WTC11 (cell line): ENCODE data around the gene HOXD1.

Source experiments
- CREM ChIP-seq: sonication (generic); formaldehyde crosslinking; IDR thresholded peaks from 2 replicates; pipeline ENCODE4 v1.8.1; 2022; ENCODE audit warnings: mild to moderate bottlenecking, missing genetic modification reagents, moderate library complexity
- FOXJ3 ChIP-seq: sonication (generic); formaldehyde crosslinking; IDR thresholded peaks from 2 replicates; pipeline ENCODE4 v1.9.0; 2021; ENCODE audit warnings: missing genetic modification reagents, mild to moderate bottlenecking, borderline replicate concordance
- FOXK1 ChIP-seq: sonication (generic); formaldehyde crosslinking; IDR thresholded peaks from 2 replicates; pipeline ENCODE4 v1.8.0; 2022; ENCODE audit warnings: mild to moderate bottlenecking, moderate library complexity, missing genetic modification reagents
- NR2C2 ChIP-seq: sonication (generic); formaldehyde crosslinking; IDR thresholded peaks from 2 replicates; pipeline ENCODE4 v1.8.0; 2022; ENCODE audit warnings: mild to moderate bottlenecking, missing genetic modification reagents
- RELA ChIP-seq: sonication (generic); formaldehyde crosslinking; IDR thresholded peaks from 2 replicates; pipeline ENCODE4 v1.8.1; 2022; ENCODE audit warnings: missing genetic modification reagents, mild to moderate bottlenecking, borderline replicate concordance
- SMAD4 ChIP-seq: sonication (generic); formaldehyde crosslinking; IDR thresholded peaks from 2 replicates; pipeline ENCODE4 v1.8.0; 2022; ENCODE audit warnings: mild to moderate bottlenecking, missing genetic modification reagents
- TCF7 ChIP-seq: sonication (generic); formaldehyde crosslinking; IDR thresholded peaks from 2 replicates; pipeline ENCODE4 v1.8.0; 2022; ENCODE audit warnings: mild to moderate bottlenecking, low read depth, missing genetic modification reagents, moderate library complexity
- TEAD1 ChIP-seq: sonication (generic); formaldehyde crosslinking; IDR thresholded peaks from 2 replicates; pipeline ENCODE4 v1.8.0; 2022; ENCODE audit warnings: mild to moderate bottlenecking, missing genetic modification reagents
- TP53 ChIP-seq: sonication (generic); formaldehyde crosslinking; IDR thresholded peaks from 2 replicates; pipeline ENCODE4 v1.8.1; 2023; ENCODE audit warnings: mild to moderate bottlenecking, missing genetic modification reagents
- TF ChIP-seq, protein P1 (sequence below): sonication (generic); formaldehyde crosslinking; conservative IDR thresholded peaks from 2 replicates; pipeline ENCODE4 v1.8.1; 2022; ENCODE audit warnings: mild to moderate bottlenecking, missing genetic modification reagents
- TF ChIP-seq, protein P2 (sequence below): fragments of 250-450 bp; sonication (Bioruptor Pico); conservative IDR thresholded peaks from 2 replicates; pipeline ENCODE4 v1.9.0; 2021; ENCODE audit warnings: mild to moderate bottlenecking
- TF ChIP-seq, protein P3 (sequence below): sonication (generic); formaldehyde crosslinking; IDR thresholded peaks from 2 replicates; pipeline ENCODE4 v1.8.0; 2023; ENCODE audit warnings: missing genetic modification reagents, mild to moderate bottlenecking, borderline replicate concordance
- TF ChIP-seq, protein P4 (sequence below): fragments of 200-600 bp; IDR thresholded peaks from 2 replicates; pipeline ENCODE4 v1.8.0; 2022; ENCODE audit warnings: antibody characterized with exemption
- TF ChIP-seq, protein P5 (sequence below): sonication (generic); formaldehyde crosslinking; IDR thresholded peaks from 2 replicates; pipeline ENCODE4 v1.8.1; 2022; ENCODE audit warnings: low read depth, mild to moderate bottlenecking, moderate library complexity, missing genetic modification reagents, borderline replicate concordance

DNA sequence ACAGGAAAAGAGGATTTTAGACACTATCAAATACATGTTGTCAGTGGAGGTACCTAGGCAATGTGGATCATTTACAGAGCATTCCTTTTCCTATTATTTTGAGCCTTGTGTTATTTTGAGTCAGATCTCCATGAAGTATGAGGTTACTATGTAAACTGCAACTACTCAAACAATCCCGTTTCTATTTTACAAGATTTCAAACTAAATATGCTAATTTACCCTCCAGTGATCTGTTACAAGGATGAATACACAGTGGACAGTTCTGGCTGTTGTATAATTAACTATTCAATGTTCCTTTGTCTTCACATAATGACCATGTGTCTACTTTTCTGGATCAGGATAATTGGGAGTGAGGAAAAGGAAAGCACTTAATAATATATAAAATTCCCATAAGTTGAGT is 4.6 kb downstream of the HOXD1 start:
- no peak for TF ChIP-seq CREM (CRISPR knock-in tag)
- no peak for TF ChIP-seq TP53
- TF ChIP-seq FOXJ3 (CRISPR knock-in tag), result no peak
- TF ChIP-seq, protein P1, sequence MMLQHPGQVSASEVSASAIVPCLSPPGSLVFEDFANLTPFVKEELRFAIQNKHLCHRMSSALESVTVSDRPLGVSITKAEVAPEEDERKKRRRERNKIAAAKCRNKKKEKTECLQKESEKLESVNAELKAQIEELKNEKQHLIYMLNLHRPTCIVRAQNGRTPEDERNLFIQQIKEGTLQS (CRISPR knock-in tag), result no peak
- TF ChIP-seq, protein P2, sequence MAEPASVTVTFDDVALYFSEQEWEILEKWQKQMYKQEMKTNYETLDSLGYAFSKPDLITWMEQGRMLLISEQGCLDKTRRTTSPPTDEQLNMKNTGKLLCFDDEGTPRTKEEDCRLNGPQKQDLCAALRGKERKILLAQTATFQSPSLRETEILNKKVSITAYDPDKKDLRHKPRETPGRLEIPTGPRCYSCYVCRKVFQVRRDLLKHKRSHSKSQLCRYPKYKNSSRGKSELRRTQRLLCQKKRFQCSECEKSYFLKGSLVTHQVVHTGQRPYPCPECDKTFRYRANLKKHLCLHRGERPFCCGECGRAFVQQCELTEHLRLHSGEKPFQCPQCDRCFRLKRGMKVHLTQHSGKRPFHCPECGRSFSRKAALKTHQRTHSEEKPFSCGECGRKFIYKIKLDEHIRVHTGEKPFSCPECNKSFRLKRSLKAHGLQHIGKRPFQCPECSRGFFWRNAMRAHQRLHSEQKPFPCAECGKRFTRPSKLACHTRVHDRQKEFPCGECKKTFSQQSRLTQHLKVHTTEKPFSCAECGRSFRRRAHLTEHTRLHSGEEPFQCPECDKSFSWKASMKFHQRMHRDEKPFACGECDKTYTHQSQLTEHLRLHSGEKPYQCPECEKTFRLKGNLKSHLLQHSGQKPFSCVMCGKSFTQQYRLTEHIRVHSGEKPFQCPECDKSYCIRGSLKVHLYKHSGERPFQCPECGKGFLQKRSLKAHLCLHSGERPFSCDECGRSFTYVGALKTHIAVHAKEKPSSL (CRISPR knock-in tag), result no peak
- TF ChIP-seq RELA (CRISPR knock-in tag), result no peak
- TF ChIP-seq NR2C2 (CRISPR knock-in tag), result no peak
- TF ChIP-seq SMAD4 (CRISPR knock-in tag), result no peak
- TF ChIP-seq, protein P3, sequence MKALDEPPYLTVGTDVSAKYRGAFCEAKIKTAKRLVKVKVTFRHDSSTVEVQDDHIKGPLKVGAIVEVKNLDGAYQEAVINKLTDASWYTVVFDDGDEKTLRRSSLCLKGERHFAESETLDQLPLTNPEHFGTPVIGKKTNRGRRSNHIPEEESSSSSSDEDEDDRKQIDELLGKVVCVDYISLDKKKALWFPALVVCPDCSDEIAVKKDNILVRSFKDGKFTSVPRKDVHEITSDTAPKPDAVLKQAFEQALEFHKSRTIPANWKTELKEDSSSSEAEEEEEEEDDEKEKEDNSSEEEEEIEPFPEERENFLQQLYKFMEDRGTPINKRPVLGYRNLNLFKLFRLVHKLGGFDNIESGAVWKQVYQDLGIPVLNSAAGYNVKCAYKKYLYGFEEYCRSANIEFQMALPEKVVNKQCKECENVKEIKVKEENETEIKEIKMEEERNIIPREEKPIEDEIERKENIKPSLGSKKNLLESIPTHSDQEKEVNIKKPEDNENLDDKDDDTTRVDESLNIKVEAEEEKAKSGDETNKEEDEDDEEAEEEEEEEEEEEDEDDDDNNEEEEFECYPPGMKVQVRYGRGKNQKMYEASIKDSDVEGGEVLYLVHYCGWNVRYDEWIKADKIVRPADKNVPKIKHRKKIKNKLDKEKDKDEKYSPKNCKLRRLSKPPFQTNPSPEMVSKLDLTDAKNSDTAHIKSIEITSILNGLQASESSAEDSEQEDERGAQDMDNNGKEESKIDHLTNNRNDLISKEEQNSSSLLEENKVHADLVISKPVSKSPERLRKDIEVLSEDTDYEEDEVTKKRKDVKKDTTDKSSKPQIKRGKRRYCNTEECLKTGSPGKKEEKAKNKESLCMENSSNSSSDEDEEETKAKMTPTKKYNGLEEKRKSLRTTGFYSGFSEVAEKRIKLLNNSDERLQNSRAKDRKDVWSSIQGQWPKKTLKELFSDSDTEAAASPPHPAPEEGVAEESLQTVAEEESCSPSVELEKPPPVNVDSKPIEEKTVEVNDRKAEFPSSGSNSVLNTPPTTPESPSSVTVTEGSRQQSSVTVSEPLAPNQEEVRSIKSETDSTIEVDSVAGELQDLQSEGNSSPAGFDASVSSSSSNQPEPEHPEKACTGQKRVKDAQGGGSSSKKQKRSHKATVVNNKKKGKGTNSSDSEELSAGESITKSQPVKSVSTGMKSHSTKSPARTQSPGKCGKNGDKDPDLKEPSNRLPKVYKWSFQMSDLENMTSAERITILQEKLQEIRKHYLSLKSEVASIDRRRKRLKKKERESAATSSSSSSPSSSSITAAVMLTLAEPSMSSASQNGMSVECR, result no peak
- no peak for TF ChIP-seq TCF7 (CRISPR knock-in tag)
- no peak for TF ChIP-seq TEAD1
- TF ChIP-seq, protein P4, sequence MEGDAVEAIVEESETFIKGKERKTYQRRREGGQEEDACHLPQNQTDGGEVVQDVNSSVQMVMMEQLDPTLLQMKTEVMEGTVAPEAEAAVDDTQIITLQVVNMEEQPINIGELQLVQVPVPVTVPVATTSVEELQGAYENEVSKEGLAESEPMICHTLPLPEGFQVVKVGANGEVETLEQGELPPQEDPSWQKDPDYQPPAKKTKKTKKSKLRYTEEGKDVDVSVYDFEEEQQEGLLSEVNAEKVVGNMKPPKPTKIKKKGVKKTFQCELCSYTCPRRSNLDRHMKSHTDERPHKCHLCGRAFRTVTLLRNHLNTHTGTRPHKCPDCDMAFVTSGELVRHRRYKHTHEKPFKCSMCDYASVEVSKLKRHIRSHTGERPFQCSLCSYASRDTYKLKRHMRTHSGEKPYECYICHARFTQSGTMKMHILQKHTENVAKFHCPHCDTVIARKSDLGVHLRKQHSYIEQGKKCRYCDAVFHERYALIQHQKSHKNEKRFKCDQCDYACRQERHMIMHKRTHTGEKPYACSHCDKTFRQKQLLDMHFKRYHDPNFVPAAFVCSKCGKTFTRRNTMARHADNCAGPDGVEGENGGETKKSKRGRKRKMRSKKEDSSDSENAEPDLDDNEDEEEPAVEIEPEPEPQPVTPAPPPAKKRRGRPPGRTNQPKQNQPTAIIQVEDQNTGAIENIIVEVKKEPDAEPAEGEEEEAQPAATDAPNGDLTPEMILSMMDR, result no peak
- TF ChIP-seq, protein P5, sequence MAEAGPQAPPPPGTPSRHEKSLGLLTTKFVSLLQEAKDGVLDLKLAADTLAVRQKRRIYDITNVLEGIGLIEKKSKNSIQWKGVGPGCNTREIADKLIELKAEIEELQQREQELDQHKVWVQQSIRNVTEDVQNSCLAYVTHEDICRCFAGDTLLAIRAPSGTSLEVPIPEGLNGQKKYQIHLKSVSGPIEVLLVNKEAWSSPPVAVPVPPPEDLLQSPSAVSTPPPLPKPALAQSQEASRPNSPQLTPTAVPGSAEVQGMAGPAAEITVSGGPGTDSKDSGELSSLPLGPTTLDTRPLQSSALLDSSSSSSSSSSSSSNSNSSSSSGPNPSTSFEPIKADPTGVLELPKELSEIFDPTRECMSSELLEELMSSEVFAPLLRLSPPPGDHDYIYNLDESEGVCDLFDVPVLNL, result no peak
- TF ChIP-seq FOXK1 (CRISPR knock-in tag), result no peak
